ENCODE results near the gene COBL. TPM values are rescaled to one million over a fixed set of nuclear protein-coding genes. Genes with fewer than 3 reads are reported as not detected.

Gene COBL
- total and polyA plus RNA-seq, 9 of the 15 experiments (the other 6 are each of a cell fraction or from before 2014, with no cell fraction given), result 0.01 to 2.4 (median 0.09) TPM; not detected in 3

GRCh38 chr7:51142741-51143385 lies 173.7 kb downstream of the COBL start:
- Histone ChIP-seq H4K20me1 (replicated peaks; ENCODE audit: control insufficient read depth, insufficient read depth, low read length) (no peaks in the 10 kb centered on the region), H3K9ac (ENCODE audit: insufficient read depth in 1 of 2, low read depth in 2 of 2, low read length in 2 of 2) (no peak overlapping the region), H3K9me1 (ENCODE audit: control insufficient read depth, insufficient read depth, low read length) (no peaks in the 10 kb centered on the region), H3K4me2 (ENCODE audit: insufficient read depth, low read length) (no peak overlapping the region), H3K9me3 (replicated peaks; ENCODE audit: control insufficient read depth, insufficient read depth, low read depth, low read length) (no peaks in the 10 kb centered on the region), H3K4me3 (no peak overlapping the region), H3K27ac (ENCODE audit: extremely low read depth, low read depth, low read length) (no peak overlapping the region), H3K27me3 (ENCODE audit: control insufficient read depth in 2 of 2, insufficient read depth in 2 of 2, low read length in 2 of 2) (peaks cover 0 to 8% of the 10 kb centered on the region in 2 experiments; a peak in 3 of 5 replicates), H3K4me1 (replicated peaks in 1 of 2; ENCODE audit: control insufficient read depth in 2 of 2, insufficient read depth in 2 of 2, low read length in 2 of 2) (no peaks in the 10 kb centered on the region), H2AFZ (ENCODE audit: low read depth, low read length) (no peak overlapping the region), H3K36me3 (ENCODE audit: control insufficient read depth, insufficient read depth, low read length) (no peaks in the 10 kb centered on the region), H3K79me2 (ENCODE audit: control insufficient read depth, insufficient read depth, low read length) (no peaks in the 10 kb centered on the region)
- in situ Hi-C loops (cut with MboI), result loop anchor here (10.0 kb wide), 1 partner anchor 688 kb away; the partner anchor contains the start of gene FIGNL1
- ATAC-seq, result no peak
- 0% methylated on average over 6 of the region's 6 CpGs for WGBS (ENCODE audit: insufficient coverage, low coverage, missing lambda C conversion rate)
- CTCF ChIA-PET (ENCODE audit: low intra/inter-chr PET ratio), result interaction anchor here (0.6 kb wide), 1 partner anchor 68 kb away, joined by 8 read pairs; no protein-coding TSS in a partner anchor
- no TSS peak for BruUV-seq (replicated peaks)
- no peak for DNase-seq (ENCODE audit: extremely low read depth in 1 of 4, low spot score in 3 of 4)
- intact Hi-C loops (cut with micrococcal nuclease), result loop anchor here (5.0 kb wide), 1 partner anchor 446 kb away; no protein-coding TSS in a partner anchor
- no peak for FAIRE-seq
- POLR2A ChIA-PET, result no interaction called here
- TF ChIP-seq ZNF778 (CRISPR knock-in tag; IDR thresholded peaks at IDR 0.05), result no peak
- TF ChIP-seq GATAD2A (IDR thresholded peaks at IDR 0.05), result no peak
- TF ChIP-seq POLR2G (IDR thresholded peaks at IDR 0.05; ENCODE audit: low read depth, low read length), result no peak
- no peak for TF ChIP-seq ZBTB49 (CRISPR knock-in tag; IDR thresholded peaks at IDR 0.05; ENCODE audit: borderline replicate concordance)
- TF ChIP-seq, protein P1, sequence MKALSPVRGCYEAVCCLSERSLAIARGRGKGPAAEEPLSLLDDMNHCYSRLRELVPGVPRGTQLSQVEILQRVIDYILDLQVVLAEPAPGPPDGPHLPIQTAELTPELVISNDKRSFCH (CRISPR knock-in tag; IDR thresholded peaks at IDR 0.05), result no peak
- TF ChIP-seq, protein P1 (tag; IDR thresholded peaks at IDR 0.05), result no peak
- TF ChIP-seq, protein P2, sequence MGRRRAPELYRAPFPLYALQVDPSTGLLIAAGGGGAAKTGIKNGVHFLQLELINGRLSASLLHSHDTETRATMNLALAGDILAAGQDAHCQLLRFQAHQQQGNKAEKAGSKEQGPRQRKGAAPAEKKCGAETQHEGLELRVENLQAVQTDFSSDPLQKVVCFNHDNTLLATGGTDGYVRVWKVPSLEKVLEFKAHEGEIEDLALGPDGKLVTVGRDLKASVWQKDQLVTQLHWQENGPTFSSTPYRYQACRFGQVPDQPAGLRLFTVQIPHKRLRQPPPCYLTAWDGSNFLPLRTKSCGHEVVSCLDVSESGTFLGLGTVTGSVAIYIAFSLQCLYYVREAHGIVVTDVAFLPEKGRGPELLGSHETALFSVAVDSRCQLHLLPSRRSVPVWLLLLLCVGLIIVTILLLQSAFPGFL (CRISPR knock-in tag; IDR thresholded peaks at IDR 0.05), result no peak
- TF ChIP-seq, protein P3, sequence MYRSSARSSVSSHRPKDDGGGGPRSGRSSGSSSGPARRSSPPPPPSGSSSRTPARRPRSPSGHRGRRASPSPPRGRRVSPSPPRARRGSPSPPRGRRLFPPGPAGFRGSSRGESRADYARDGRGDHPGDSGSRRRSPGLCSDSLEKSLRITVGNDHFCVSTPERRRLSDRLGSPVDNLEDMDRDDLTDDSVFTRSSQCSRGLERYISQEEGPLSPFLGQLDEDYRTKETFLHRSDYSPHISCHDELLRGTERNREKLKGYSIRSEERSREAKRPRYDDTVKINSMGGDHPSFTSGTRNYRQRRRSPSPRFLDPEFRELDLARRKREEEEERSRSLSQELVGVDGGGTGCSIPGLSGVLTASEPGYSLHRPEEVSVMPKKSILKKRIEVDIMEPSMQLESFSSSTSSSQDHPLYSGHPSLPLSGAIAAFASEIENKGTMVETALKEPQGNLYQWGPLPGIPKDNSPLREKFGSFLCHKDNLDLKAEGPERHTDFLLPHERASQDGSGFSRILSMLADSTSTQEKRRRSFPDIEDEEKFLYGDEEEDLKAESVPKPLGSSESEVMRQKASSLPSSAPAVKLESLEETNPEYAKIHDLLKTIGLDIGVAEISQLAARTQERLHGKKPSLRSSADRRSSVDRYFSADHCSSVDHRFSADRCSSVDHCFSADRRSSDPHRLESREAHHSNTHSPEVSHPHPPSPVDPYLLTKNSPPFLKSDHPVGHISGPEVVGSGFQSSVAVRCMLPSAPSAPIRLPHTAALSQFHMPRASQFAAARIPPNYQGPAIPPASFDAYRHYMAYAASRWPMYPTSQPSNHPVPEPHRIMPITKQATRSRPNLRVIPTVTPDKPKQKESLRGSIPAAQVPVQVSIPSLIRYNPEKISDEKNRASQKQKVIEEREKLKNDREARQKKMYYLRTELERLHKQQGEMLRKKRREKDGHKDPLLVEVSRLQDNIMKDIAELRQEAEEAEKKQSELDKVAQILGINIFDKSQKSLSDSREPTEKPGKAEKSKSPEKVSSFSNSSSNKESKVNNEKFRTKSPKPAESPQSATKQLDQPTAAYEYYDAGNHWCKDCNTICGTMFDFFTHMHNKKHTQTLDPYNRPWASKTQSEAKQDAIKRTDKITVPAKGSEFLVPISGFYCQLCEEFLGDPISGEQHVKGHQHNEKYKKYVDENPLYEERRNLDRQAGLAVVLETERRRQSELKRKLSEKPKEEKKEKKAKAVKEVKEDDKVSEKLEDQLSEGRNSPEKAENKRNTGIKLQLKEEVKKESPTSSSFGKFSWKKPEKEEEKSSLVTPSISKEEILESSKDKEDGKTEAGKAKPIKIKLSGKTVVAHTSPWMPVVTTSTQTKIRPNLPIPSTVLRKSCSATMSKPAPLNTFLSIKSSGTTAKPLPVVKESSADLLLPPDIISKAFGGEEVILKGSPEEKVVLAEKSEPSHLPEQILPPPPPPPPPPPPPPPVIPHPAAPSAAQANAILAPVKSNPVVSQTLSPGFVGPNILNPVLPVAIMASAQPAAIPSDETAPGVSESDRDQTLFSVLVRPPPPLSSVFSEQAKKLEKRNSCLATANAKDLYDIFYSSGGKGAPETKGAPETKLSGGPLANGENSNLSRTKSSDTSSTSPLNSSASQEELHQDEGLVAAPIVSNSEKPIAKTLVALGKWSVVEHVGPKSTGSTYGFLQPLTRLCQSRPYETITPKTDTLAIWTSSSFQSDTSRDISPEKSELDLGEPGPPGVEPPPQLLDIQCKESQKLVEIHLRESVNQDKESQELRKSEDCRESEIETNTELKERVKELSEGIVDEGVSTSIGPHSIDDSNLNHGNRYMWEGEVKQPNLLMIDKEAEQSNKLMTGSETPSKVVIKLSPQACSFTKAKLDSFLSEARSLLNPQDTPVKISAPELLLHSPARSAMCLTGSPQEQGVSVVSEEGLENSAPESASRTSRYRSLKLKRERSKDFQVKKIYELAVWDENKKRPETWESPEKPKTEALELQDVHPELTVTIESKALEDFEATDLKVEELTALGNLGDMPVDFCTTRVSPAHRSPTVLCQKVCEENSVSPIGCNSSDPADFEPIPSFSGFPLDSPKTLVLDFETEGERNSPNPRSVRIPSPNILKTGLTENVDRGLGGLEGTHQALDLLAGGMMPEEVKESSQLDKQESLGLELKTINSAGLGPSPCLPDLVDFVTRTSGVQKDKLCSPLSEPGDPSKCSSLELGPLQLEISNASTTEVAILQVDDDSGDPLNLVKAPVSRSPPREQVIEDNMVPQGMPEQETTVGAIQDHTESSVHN (IDR thresholded peaks at IDR 0.05; ENCODE audit: borderline replicate concordance in 1 of 2, low read depth in 1 of 2), result no peak
- no peak for TF ChIP-seq U2AF1 (optimal IDR thresholded peaks at IDR 0.05; ENCODE audit: low read depth, low read length)
